GM19023 (cell line): ENCODE measurements around the gene FAM120A.
"Not testable (repeated sequence)": the region's sequence is repeated elsewhere in the genome, so short reads cannot be mapped to it uniquely, and the experiment has no call there.

ENCODE experiments used
- ATAC-seq: cut with Tn5 transposase; IDR thresholded peaks from one replicate; pipeline ENCODE4 v1.9.1; 2021; ENCODE audit warnings: mild to moderate bottlenecking, moderate library complexity; ENCODE audit not compliant: unreplicated experiment

The FAM120A gene

GRCh38 chr9:93505541-93506132, 54.2 kb downstream of the FAM120A start:
- ATAC-seq: no peak

GRCh38 chr9:93507768-93508167, 56.3 kb downstream of the FAM120A start:
- ATAC-seq: no peak

GRCh38 chr9:93508207-93508606, 56.7 kb downstream of the FAM120A start:
- no peak for ATAC-seq

- ATAC-seq: no peak
These were observed 57.6 kb downstream of the FAM120A start for GRCh38 chr9:93509084-93509483.

- ATAC-seq: no peak
These were observed 58.6 kb downstream of the FAM120A start for GRCh38 chr9:93510041-93510440.

GRCh38 chr9:93511228-93511627, 59.7 kb downstream of the FAM120A start:
- ATAC-seq: not testable (repeated sequence)

- not testable (repeated sequence) for ATAC-seq
These were observed 60.8 kb downstream of the FAM120A start for GRCh38 chr9:93512170-93512812.

- no peak for ATAC-seq
These were observed 62.1 kb downstream of the FAM120A start for GRCh38 chr9:93513606-93514005.

- ATAC-seq: no peak
These were observed 65.8 kb downstream of the FAM120A start for GRCh38 chr9:93517331-93517730.

- ATAC-seq: no peak
These were observed 69.0 kb downstream of the FAM120A start for GRCh38 chr9:93520523-93520922.

GRCh38 chr9:93522736-93523135, 71.3 kb downstream of the FAM120A start:
- ATAC-seq: no peak

GRCh38 chr9:93523518-93524144, 72.1 kb downstream of the FAM120A start:
- ATAC-seq: no peak

- no peak for ATAC-seq
These were observed 74.0 kb downstream of the FAM120A start for GRCh38 chr9:93525476-93525875.

GRCh38 chr9:93531374-93531773, 79.9 kb downstream of the FAM120A start:
- no peak for ATAC-seq

GRCh38 chr9:93532141-93532540, 80.7 kb downstream of the FAM120A start:
- ATAC-seq: no peak

- ATAC-seq: no peak
These were observed 82.4 kb downstream of the FAM120A start for GRCh38 chr9:93533863-93534262.

GRCh38 chr9:93536167-93536566, 84.7 kb downstream of the FAM120A start:
- ATAC-seq: no peak

GRCh38 chr9:93536874-93537273, 85.4 kb downstream of the FAM120A start:
- no peak for ATAC-seq

- no peak for ATAC-seq
These were observed 88.8 kb downstream of the FAM120A start for GRCh38 chr9:93540305-93540704.

GRCh38 chr9:93541005-93541404, 89.5 kb downstream of the FAM120A start:
- no peak for ATAC-seq

GRCh38 chr9:93541581-93542349, 90.3 kb downstream of the FAM120A start:
- ATAC-seq: no peak

- no peak for ATAC-seq
These were observed 91.6 kb downstream of the FAM120A start for GRCh38 chr9:93543117-93543516.
